Skeletal muscle tissue (tissue), 4 donors: ENCODE data around the gene COX4I2. TPM values are rescaled to one million over a fixed set of nuclear protein-coding genes. Genes with fewer than 3 reads are reported as not detected.
A peak's percentile ranks its signal among the peaks of the same experiment; 100 is the strongest.

Source experiments
- H3K27ac ChIP-seq: one replicate; pipeline ENCODE4 v1.7.0; 2013; ENCODE audit warnings: mild to moderate bottlenecking, low read depth, low read length, inconsistent platforms
- H3K27me3 ChIP-seq, 3 donors: one replicate each; pipeline ENCODE4 v1.7.0; 2013; ENCODE audit warnings: low read length in 3 of 3; ENCODE audit not compliant: control insufficient read depth in 3 of 3, insufficient read depth in 3 of 3
- H3K36me3 ChIP-seq, 3 donors: one replicate each; pipeline ENCODE4 v1.7.0; 2013; ENCODE audit warnings: low read length in 3 of 3; ENCODE audit not compliant: control insufficient read depth in 3 of 3, insufficient read depth in 3 of 3
- H3K4me1 ChIP-seq, 3 donors: one replicate each; pipeline ENCODE4 v1.7.0; 2013; ENCODE audit warnings: low read length in 3 of 3, mild to moderate bottlenecking in 3 of 3; ENCODE audit not compliant: control insufficient read depth in 3 of 3, insufficient read depth in 3 of 3
- H3K4me3 ChIP-seq, 3 donors: one replicate each; pipeline ENCODE4 v1.7.0; 2013; ENCODE audit warnings: low read length in 3 of 3
- H3K9ac ChIP-seq, 3 donors: one replicate each; pipeline ENCODE4 v1.7.0; 2013; ENCODE audit warnings: low read length in 3 of 3, mild to moderate bottlenecking in 3 of 3, moderate library complexity in 2 of 3, low read depth in 1 of 3
- H3K9me3 ChIP-seq, 3 donors: one replicate each; pipeline ENCODE4 v1.7.0; 2013; ENCODE audit warnings: low read length in 3 of 3; ENCODE audit not compliant: control insufficient read depth in 3 of 3
- total RNA-seq: library from RNA; depleted of rRNA; stranded (reverse); fragments of >200 nt; gene quantifications from one replicate; pipeline ENCODE4 v1.2.3, GENCODE V29; 2014
- donor health status: Osteomylitis.

Gene COX4I2
- total RNA-seq, 1 donor from 2014 or later: 16.2 TPM

- no peak overlapping the region for H3K27ac ChIP-seq
- no peaks in the 10 kb centered on the region for H3K36me3 ChIP-seq
- no peak overlapping the region for H3K9ac ChIP-seq
- H3K27me3 ChIP-seq: no peaks in the 10 kb centered on the region
- H3K4me1 ChIP-seq: no peaks in the 10 kb centered on the region
- no peak overlapping the region for H3K4me3 ChIP-seq
- no peaks in the 10 kb centered on the region for H3K9me3 ChIP-seq
Observed at GRCh38 chr20:31652917-31653396, 15.2 kb downstream of the COX4I2 start.

- Histone ChIP-seq H3K9me3 (no peaks in the 10 kb centered on the region), H3K4me3 (no peak overlapping the region), H3K27ac (no peak overlapping the region), H3K27me3 (no peaks in the 10 kb centered on the region), H3K36me3 (no peaks in the 10 kb centered on the region), H3K9ac (no peak overlapping the region), H3K4me1 (no peaks in the 10 kb centered on the region)
Observed at GRCh38 chr20:31653561-31653960, 15.8 kb downstream of the COX4I2 start.

GRCh38 chr20:31654534-31654933 is 16.8 kb downstream of the COX4I2 start:
- Histone ChIP-seq H3K9ac (no peak overlapping the region), H3K36me3 (no peaks in the 10 kb centered on the region), H3K27ac (no peak overlapping the region), H3K4me1 (no peaks in the 10 kb centered on the region), H3K4me3 (no peak overlapping the region), H3K27me3 (no peaks in the 10 kb centered on the region), H3K9me3 (no peaks in the 10 kb centered on the region)

GRCh38 chr20:31661625-31662371 is 24.1 kb downstream of the COX4I2 start:
- H3K27ac ChIP-seq: peak overlapping the region; percentile 32
- peak overlapping the region; percentile 69 to 77 (median 72) for H3K4me3 ChIP-seq
- H3K36me3 ChIP-seq: peaks cover 5 to 15% (median 11%) of the 10 kb centered on the region in 3 donors
- H3K4me1 ChIP-seq: peaks cover 32 to 39% (median 36%) of the 10 kb centered on the region in 3 donors
- no peaks in the 10 kb centered on the region for H3K27me3 ChIP-seq
- H3K9ac ChIP-seq: peak overlapping the region; percentile 71 to 79 (median 73)
- H3K9me3 ChIP-seq: no peaks in the 10 kb centered on the region

GRCh38 chr20:31662372-31662854 is 24.7 kb downstream of the COX4I2 start:
- H3K4me3 ChIP-seq: no peak overlapping the region
- no peaks in the 10 kb centered on the region for H3K9me3 ChIP-seq
- peak overlapping the region; percentile 32 for H3K27ac ChIP-seq
- peaks cover 5 to 16% (median 11%) of the 10 kb centered on the region in 3 donors for H3K36me3 ChIP-seq
- no peaks in the 10 kb centered on the region for H3K27me3 ChIP-seq
- H3K4me1 ChIP-seq: peaks cover 37 to 44% (median 42%) of the 10 kb centered on the region in 3 donors
- H3K9ac ChIP-seq: peak overlapping the region in 1 of 3 donors; percentile 28

GRCh38 chr20:31663524-31663837 is 25.8 kb downstream of the COX4I2 start:
- no peaks in the 10 kb centered on the region for H3K27me3 ChIP-seq
- H3K4me3 ChIP-seq: no peak overlapping the region
- no peaks in the 10 kb centered on the region for H3K9me3 ChIP-seq
- peaks cover 5 to 17% (median 11%) of the 10 kb centered on the region in 3 donors for H3K36me3 ChIP-seq
- H3K27ac ChIP-seq: no peak overlapping the region
- H3K4me1 ChIP-seq: peaks cover 44 to 52% (median 49%) of the 10 kb centered on the region in 3 donors
- no peak overlapping the region for H3K9ac ChIP-seq

- no peaks in the 10 kb centered on the region for H3K9me3 ChIP-seq
- no peaks in the 10 kb centered on the region for H3K27me3 ChIP-seq
- H3K4me1 ChIP-seq: peaks cover 47 to 57% (median 49%) of the 10 kb centered on the region in 3 donors
- H3K27ac ChIP-seq: no peak overlapping the region
- no peak overlapping the region for H3K9ac ChIP-seq
- peaks cover 5 to 17% (median 11%) of the 10 kb centered on the region in 3 donors for H3K36me3 ChIP-seq
- no peak overlapping the region for H3K4me3 ChIP-seq
Observed at GRCh38 chr20:31663838-31664695, 26.4 kb downstream of the COX4I2 start.

GRCh38 chr20:31664696-31665354 is 27.1 kb downstream of the COX4I2 start:
- Histone ChIP-seq H3K4me1 (peaks cover 54 to 65% (median 57%) of the 10 kb centered on the region in 3 donors), H3K9me3 (no peaks in the 10 kb centered on the region), H3K9ac (peak overlapping the region in 1 of 3 donors; percentile 40), H3K36me3 (peaks cover 5 to 17% (median 11%) of the 10 kb centered on the region in 3 donors), H3K27me3 (no peaks in the 10 kb centered on the region), H3K4me3 (no peak overlapping the region), H3K27ac (no peak overlapping the region)

GRCh38 chr20:31665753-31666152 is 28.0 kb downstream of the COX4I2 start:
- peak overlapping the region in 2 of 3 donors; percentile 30 to 70 for H3K9ac ChIP-seq
- no peaks in the 10 kb centered on the region for H3K27me3 ChIP-seq
- peaks cover 64 to 74% (median 66%) of the 10 kb centered on the region in 3 donors for H3K4me1 ChIP-seq
- H3K36me3 ChIP-seq: peaks cover 5 to 17% (median 11%) of the 10 kb centered on the region in 3 donors
- H3K9me3 ChIP-seq: no peaks in the 10 kb centered on the region
- no peak overlapping the region for H3K4me3 ChIP-seq
- peak overlapping the region; percentile 68 for H3K27ac ChIP-seq
